ENCODE results near the gene MAGOH.

GRCh38 chr1:53180226-53180625 lies 58.1 kb downstream of the MAGOH start:
- TF ChIP-seq, protein P1, sequence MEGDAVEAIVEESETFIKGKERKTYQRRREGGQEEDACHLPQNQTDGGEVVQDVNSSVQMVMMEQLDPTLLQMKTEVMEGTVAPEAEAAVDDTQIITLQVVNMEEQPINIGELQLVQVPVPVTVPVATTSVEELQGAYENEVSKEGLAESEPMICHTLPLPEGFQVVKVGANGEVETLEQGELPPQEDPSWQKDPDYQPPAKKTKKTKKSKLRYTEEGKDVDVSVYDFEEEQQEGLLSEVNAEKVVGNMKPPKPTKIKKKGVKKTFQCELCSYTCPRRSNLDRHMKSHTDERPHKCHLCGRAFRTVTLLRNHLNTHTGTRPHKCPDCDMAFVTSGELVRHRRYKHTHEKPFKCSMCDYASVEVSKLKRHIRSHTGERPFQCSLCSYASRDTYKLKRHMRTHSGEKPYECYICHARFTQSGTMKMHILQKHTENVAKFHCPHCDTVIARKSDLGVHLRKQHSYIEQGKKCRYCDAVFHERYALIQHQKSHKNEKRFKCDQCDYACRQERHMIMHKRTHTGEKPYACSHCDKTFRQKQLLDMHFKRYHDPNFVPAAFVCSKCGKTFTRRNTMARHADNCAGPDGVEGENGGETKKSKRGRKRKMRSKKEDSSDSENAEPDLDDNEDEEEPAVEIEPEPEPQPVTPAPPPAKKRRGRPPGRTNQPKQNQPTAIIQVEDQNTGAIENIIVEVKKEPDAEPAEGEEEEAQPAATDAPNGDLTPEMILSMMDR (IDR thresholded peaks at IDR 0.05; ENCODE audit: low read depth, low read length, missing input control): no peak
- no peak for TF ChIP-seq SP1 (IDR thresholded peaks at IDR 0.05)
- no peak for TF ChIP-seq TAF1 (conservative IDR thresholded peaks at IDR 0.05)
- no peak for TF ChIP-seq FOXA1 (IDR thresholded peaks at IDR 0.05)
- TF ChIP-seq GABPA (IDR thresholded peaks at IDR 0.05 in 1 of 2, conservative IDR thresholded peaks at IDR 0.05 in 1 of 2): no peak
- TF ChIP-seq HNF4G (IDR thresholded peaks at IDR 0.05): no peak
- TF ChIP-seq HNF4A (conservative IDR thresholded peaks at IDR 0.05): no peak
- no peak for TF ChIP-seq ATF3 (IDR thresholded peaks at IDR 0.05)
- no peak for TF ChIP-seq REST (IDR thresholded peaks at IDR 0.05)
- no peak for TF ChIP-seq YY1 (IDR thresholded peaks at IDR 0.05)
- no peak for TF ChIP-seq MAX (IDR thresholded peaks at IDR 0.05)
- no peak for TF ChIP-seq RAD21 (IDR thresholded peaks at IDR 0.05)
- no peak for TF ChIP-seq EGR1 (IDR thresholded peaks at IDR 0.05; ENCODE audit: low read depth in 2 of 2)
